SK-N-SH (cell line): Measurements from ENCODE around the gene LETM1. TPM values are rescaled to one million over a fixed set of nuclear protein-coding genes. Genes with fewer than 3 reads are reported as not detected.

ENCODE experiments used
- CTCF ChIA-PET: fragments of 300-600, 350-600 bp; formaldehyde crosslinking; extraction: SDS; loops from one replicate; lab custom pipeline; 2021; lab: Yijun Ruan, JAX
- POLR2A ChIA-PET: fragments of 350-600 bp; sonication (Branson Sonifier 250); formaldehyde crosslinking; extraction: SDS; loops from one replicate; lab custom pipeline; 2020; ENCODE audit warnings: antibody characterized with exemption, inconsistent platforms; lab: Yijun Ruan, JAX
- DNase-seq: peaks from one replicate; pipeline ENCODE4 v3.0.0; 2012
- H2AFZ ChIP-seq: fragments of 200-600 bp; sonication (generic); 2 replicates; pipeline ENCODE4 v1.8.1; 2016; ENCODE audit warnings: antibody characterized with exemption, mild to moderate bottlenecking, low read depth
- H3F3A ChIP-seq: fragments of 200-600 bp; sonication (generic); replicated peaks from 2 replicates; pipeline ENCODE3; 2016; ENCODE audit warnings: antibody characterized with exemption, mild to moderate bottlenecking; ENCODE audit not compliant: insufficient read depth
- H3K27ac ChIP-seq, 2 experiments: fragments of 200-500 bp in 1 of 2; fragments of 200-600 bp in 1 of 2; sonication (Bioruptor generic) in 1 of 2; sonication (generic), shearing (Covaris generic) in 1 of 2; 2 replicates each; pipeline versions ENCODE4 v1.5.1 to v1.6.1; 2014 to 2016; ENCODE audit warnings: low read depth in 2 of 2, inconsistent platforms in 1 of 2, low read length in 1 of 2, mild to moderate bottlenecking in 1 of 2, mixed read lengths in 1 of 2
- H3K27me3 ChIP-seq: fragments of 200-600 bp; sonication (generic), shearing (Covaris generic); 2 replicates; pipeline ENCODE4 v1.6.1; 2016; ENCODE audit warnings: mixed run types; ENCODE audit not compliant: insufficient read depth
- H3K36me3 ChIP-seq, 2 experiments: fragments of 200-500 bp in 1 of 2; fragments of 200-600 bp in 1 of 2; sonication (Bioruptor generic) in 1 of 2; sonication (generic) in 1 of 2; replicated peaks in 1 of 2; 2 replicates each; pipeline versions ENCODE3 to v1.5.1; 2014 to 2016; ENCODE audit warnings: low read length in 1 of 2, mild to moderate bottlenecking in 1 of 2; ENCODE audit not compliant: insufficient read depth in 2 of 2, control insufficient read depth in 1 of 2
- H3K4me1 ChIP-seq, 2 experiments: fragments of 200-500 bp in 1 of 2; fragments of 200-600 bp in 1 of 2; sonication (Bioruptor generic) in 1 of 2; sonication (generic), shearing (Covaris generic) in 1 of 2; 2 replicates each; pipeline versions ENCODE4 v1.5.1 to v1.6.1; 2014 to 2016; ENCODE audit warnings: low read depth in 1 of 2, low read length in 1 of 2, mixed run types in 1 of 2; ENCODE audit not compliant: insufficient read depth in 2 of 2, control insufficient read depth in 1 of 2
- H3K4me2 ChIP-seq: fragments of 200-600 bp; sonication (generic), shearing (Covaris generic); 2 replicates; pipeline ENCODE4 v1.6.1; 2017; ENCODE audit warnings: mixed run types
- H3K4me3 ChIP-seq, 2 experiments: fragments of 200-500 bp in 1 of 2; fragments of 200-600 bp in 1 of 2; sonication (Bioruptor generic) in 1 of 2; sonication (generic), shearing (Covaris generic) in 1 of 2; 2 replicates each; pipeline versions ENCODE4 v1.5.1 to v1.8.1; 2014 to 2016; ENCODE audit warnings: low read depth in 2 of 2, inconsistent platforms in 1 of 2, low read length in 1 of 2, mild to moderate bottlenecking in 1 of 2, mixed read lengths in 1 of 2, moderate library complexity in 1 of 2
- H3K79me2 ChIP-seq: fragments of 200-600 bp; sonication (generic); 2 replicates; pipeline ENCODE4 v1.8.1; 2017; ENCODE audit warnings: mild to moderate bottlenecking; ENCODE audit not compliant: insufficient read depth
- H3K9ac ChIP-seq: fragments of 200-600 bp; sonication (generic); 2 replicates; pipeline ENCODE4 v1.6.1; 2017; ENCODE audit warnings: mixed run types
- H3K9me2 ChIP-seq: fragments of 200-600 bp; sonication (generic); 2 replicates; pipeline ENCODE4 v1.6.1; 2017; ENCODE audit warnings: mixed run types
- H3K9me3 ChIP-seq: fragments of 200-600 bp; sonication (generic); 2 replicates; pipeline ENCODE4 v1.6.1; 2017; ENCODE audit warnings: mixed run types, mild to moderate bottlenecking, moderate library complexity
- H4K20me1 ChIP-seq: fragments of 200-600 bp; sonication (generic); 2 replicates; pipeline ENCODE4 v1.6.1; 2017; ENCODE audit warnings: mild to moderate bottlenecking, mixed run types; ENCODE audit not compliant: insufficient read depth
- CHD2 ChIP-seq: fragments of 150-350 bp; IDR thresholded peaks from 2 replicates; pipeline ENCODE4 v1.6.1; 2018; ENCODE audit warnings: low read length; ENCODE audit not compliant: partially characterized antibody
- ELF1 ChIP-seq: IDR thresholded peaks from 2 replicates; pipeline ENCODE4 v1.4.0; 2012
- EP300 ChIP-seq, 2 experiments: IDR thresholded peaks; 2 replicates each; pipeline versions ENCODE4 v1.4.0 to v1.6.1; 2012; ENCODE audit warnings: borderline replicate concordance in 1 of 2, low read depth in 1 of 2, low read length in 1 of 2
- EZH2phosphoT487 ChIP-seq: fragments of 200-600 bp; sonication (generic); IDR thresholded peaks from 2 replicates; pipeline ENCODE4 v1.6.1; 2017; ENCODE audit warnings: low read depth, mixed run types, mild to moderate bottlenecking, antibody characterized with exemption, moderate library complexity, borderline replicate concordance
- FOXM1 ChIP-seq: IDR thresholded peaks from 2 replicates; pipeline ENCODE4 v1.4.0; 2012; ENCODE audit warnings: low read depth, mild to moderate bottlenecking
- MEF2A ChIP-seq: IDR thresholded peaks from 2 replicates; pipeline ENCODE4 v1.4.0; 2012; ENCODE audit warnings: low read depth, borderline replicate concordance
- NRF1 ChIP-seq: IDR thresholded peaks from 2 replicates; pipeline ENCODE4 v1.6.1; 2012; ENCODE audit warnings: low read depth, mild to moderate bottlenecking, low read length
- RAD21 ChIP-seq: IDR thresholded peaks from 2 replicates; pipeline ENCODE4 v1.6.1; 2012; ENCODE audit warnings: mild to moderate bottlenecking, low read length
- RXRA ChIP-seq: IDR thresholded peaks from 2 replicates; pipeline ENCODE4 v1.4.0; 2012; ENCODE audit warnings: low read depth, mild to moderate bottlenecking, borderline replicate concordance
- SIN3A ChIP-seq: IDR thresholded peaks from 2 replicates; pipeline ENCODE4 v1.6.1; 2012; ENCODE audit warnings: low read depth, mild to moderate bottlenecking, low read length, moderate library complexity, borderline replicate concordance
- SMC3 ChIP-seq: IDR thresholded peaks from 2 replicates; pipeline ENCODE4 v1.6.1; 2012; ENCODE audit warnings: low read depth, low read length, improper control_type of control experiment
- TAF1 ChIP-seq: IDR thresholded peaks from 2 replicates; pipeline ENCODE4 v1.6.1; 2012; ENCODE audit warnings: low read depth, mild to moderate bottlenecking, low read length, moderate library complexity, borderline replicate concordance
- TEAD4 ChIP-seq: IDR thresholded peaks from 2 replicates; pipeline ENCODE4 v1.4.0; 2012; ENCODE audit warnings: mild to moderate bottlenecking, borderline replicate concordance; ENCODE audit not compliant: insufficient read depth
- YY1 ChIP-seq: IDR thresholded peaks from 2 replicates; pipeline ENCODE4 v1.4.0; 2012; ENCODE audit warnings: low read depth, mild to moderate bottlenecking
- WGBS: methylation state at CpG from one replicate; pipeline ENCODE4 v1.1.6; 2017; ENCODE audit warnings: low lambda C conversion rate; 5-methylcytosine and 5-hydroxymethylcytosine counted together
- polyA plus RNA-seq, 3 experiments: library from polyadenylated mRNA; depleted of rRNA; stranded (reverse); fragments of >200 nt; gene quantifications; 2 replicates each; pipeline ENCODE4 v1.2.3, GENCODE V29; 2012
- TF ChIP-seq, protein P1 (sequence below): fragments of 150-350 bp; IDR thresholded peaks from 2 replicates; pipeline ENCODE4 v1.6.1; 2017; ENCODE audit warnings: antibody characterized with exemption, low read length, low read depth, borderline replicate concordance
- TF ChIP-seq, protein P2 (sequence below): IDR thresholded peaks from 2 replicates; pipeline ENCODE4 v1.6.1; 2012; ENCODE audit warnings: mild to moderate bottlenecking, low read depth, low read length, moderate library complexity
- TF ChIP-seq, protein P3 (sequence below): IDR thresholded peaks from 2 replicates; pipeline ENCODE4 v1.4.0; 2012; ENCODE audit warnings: low read depth, borderline replicate concordance
- TF ChIP-seq, protein P4 (sequence below): fragments of 150-350 bp; IDR thresholded peaks from 2 replicates; pipeline ENCODE4 v1.6.1; 2016; ENCODE audit warnings: mild to moderate bottlenecking, low read depth, low read length
- TF ChIP-seq, protein P5 (sequence below): fragments of 200-600 bp; sonication (generic); IDR thresholded peaks from 2 replicates; pipeline ENCODE4 v1.6.1; 2017; ENCODE audit warnings: antibody characterized with exemption, mild to moderate bottlenecking, moderate library complexity
- TF ChIP-seq, protein P6 (sequence below): IDR thresholded peaks from 2 replicates; pipeline ENCODE4; 2012

LETM1 gene
- polyA plus RNA-seq, 1 of the 3 experiments (the other 2 are of a cell fraction) = 25.8 TPM

DNA sequence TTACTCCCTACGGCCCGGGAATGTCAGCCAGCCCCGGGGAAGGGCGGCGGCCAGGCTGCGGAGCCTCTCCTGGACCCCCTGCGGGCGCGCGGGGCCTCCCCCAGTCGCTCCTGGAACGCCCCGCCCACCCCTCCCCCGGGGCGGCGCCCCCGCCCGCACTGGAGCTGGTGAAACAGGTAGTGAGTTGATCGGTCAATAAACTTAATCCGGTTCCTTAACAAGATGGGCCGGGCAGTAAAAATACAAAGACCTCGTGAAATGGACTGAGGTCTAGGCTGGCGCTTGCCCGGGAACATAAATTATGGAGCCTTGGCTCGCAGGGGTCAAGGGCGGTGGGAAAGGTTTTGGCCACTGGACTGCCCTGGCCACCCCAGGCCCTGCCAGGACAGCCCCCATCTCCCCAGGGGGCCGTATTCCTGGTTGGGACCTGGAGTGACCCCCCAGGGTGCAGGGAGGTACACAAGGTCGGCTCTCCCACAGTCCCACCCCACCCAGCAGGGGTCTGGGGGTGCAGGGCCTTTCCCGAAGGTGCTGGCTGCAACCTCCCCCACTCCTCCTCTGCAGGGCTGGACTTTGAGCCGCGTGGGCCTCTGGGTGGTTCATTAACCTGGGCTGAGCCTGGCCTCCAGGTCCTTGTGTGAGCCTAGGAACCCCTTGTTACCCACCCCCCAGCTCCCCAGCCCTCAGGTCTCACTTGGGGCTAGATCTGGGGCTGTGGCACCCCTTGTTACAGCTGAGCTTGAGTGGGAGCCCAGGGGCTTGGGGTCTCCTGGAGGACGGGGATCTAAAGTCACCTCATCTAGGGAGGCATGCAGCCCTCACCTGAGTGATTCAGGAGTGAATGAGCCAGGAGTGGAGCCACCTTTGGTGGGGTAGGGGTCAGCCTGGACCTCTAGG lies 60.4 kb downstream of the LETM1 start:
- no peak overlapping the region for H3K9ac ChIP-seq
- TF ChIP-seq TAF1 (no peak), NRF1 (no peak), MEF2A (no peak), CHD2 (no peak), TEAD4 (no peak), SIN3A (no peak), RXRA (no peak), ELF1 (no peak), EP300 (IDR thresholded peaks at IDR 0.05; ENCODE audit: borderline replicate concordance in 1 of 2, low read depth in 1 of 2, low read length in 1 of 2) (no peak), SMC3 (no peak), EZH2phosphoT487 (no peak), FOXM1 (no peak), RAD21 (no peak), YY1 (no peak)
- TF ChIP-seq, protein P1, sequence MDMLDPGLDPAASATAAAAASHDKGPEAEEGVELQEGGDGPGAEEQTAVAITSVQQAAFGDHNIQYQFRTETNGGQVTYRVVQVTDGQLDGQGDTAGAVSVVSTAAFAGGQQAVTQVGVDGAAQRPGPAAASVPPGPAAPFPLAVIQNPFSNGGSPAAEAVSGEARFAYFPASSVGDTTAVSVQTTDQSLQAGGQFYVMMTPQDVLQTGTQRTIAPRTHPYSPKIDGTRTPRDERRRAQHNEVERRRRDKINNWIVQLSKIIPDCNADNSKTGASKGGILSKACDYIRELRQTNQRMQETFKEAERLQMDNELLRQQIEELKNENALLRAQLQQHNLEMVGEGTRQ = no peak
- TF ChIP-seq, protein P2, sequence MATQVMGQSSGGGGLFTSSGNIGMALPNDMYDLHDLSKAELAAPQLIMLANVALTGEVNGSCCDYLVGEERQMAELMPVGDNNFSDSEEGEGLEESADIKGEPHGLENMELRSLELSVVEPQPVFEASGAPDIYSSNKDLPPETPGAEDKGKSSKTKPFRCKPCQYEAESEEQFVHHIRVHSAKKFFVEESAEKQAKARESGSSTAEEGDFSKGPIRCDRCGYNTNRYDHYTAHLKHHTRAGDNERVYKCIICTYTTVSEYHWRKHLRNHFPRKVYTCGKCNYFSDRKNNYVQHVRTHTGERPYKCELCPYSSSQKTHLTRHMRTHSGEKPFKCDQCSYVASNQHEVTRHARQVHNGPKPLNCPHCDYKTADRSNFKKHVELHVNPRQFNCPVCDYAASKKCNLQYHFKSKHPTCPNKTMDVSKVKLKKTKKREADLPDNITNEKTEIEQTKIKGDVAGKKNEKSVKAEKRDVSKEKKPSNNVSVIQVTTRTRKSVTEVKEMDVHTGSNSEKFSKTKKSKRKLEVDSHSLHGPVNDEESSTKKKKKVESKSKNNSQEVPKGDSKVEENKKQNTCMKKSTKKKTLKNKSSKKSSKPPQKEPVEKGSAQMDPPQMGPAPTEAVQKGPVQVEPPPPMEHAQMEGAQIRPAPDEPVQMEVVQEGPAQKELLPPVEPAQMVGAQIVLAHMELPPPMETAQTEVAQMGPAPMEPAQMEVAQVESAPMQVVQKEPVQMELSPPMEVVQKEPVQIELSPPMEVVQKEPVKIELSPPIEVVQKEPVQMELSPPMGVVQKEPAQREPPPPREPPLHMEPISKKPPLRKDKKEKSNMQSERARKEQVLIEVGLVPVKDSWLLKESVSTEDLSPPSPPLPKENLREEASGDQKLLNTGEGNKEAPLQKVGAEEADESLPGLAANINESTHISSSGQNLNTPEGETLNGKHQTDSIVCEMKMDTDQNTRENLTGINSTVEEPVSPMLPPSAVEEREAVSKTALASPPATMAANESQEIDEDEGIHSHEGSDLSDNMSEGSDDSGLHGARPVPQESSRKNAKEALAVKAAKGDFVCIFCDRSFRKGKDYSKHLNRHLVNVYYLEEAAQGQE = no peak
- TF ChIP-seq, protein P3, sequence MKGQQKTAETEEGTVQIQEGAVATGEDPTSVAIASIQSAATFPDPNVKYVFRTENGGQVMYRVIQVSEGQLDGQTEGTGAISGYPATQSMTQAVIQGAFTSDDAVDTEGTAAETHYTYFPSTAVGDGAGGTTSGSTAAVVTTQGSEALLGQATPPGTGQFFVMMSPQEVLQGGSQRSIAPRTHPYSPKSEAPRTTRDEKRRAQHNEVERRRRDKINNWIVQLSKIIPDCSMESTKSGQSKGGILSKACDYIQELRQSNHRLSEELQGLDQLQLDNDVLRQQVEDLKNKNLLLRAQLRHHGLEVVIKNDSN = no peak
- TF ChIP-seq, protein P4, sequence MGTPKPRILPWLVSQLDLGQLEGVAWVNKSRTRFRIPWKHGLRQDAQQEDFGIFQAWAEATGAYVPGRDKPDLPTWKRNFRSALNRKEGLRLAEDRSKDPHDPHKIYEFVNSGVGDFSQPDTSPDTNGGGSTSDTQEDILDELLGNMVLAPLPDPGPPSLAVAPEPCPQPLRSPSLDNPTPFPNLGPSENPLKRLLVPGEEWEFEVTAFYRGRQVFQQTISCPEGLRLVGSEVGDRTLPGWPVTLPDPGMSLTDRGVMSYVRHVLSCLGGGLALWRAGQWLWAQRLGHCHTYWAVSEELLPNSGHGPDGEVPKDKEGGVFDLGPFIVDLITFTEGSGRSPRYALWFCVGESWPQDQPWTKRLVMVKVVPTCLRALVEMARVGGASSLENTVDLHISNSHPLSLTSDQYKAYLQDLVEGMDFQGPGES = no peak
- TF ChIP-seq, protein P5, sequence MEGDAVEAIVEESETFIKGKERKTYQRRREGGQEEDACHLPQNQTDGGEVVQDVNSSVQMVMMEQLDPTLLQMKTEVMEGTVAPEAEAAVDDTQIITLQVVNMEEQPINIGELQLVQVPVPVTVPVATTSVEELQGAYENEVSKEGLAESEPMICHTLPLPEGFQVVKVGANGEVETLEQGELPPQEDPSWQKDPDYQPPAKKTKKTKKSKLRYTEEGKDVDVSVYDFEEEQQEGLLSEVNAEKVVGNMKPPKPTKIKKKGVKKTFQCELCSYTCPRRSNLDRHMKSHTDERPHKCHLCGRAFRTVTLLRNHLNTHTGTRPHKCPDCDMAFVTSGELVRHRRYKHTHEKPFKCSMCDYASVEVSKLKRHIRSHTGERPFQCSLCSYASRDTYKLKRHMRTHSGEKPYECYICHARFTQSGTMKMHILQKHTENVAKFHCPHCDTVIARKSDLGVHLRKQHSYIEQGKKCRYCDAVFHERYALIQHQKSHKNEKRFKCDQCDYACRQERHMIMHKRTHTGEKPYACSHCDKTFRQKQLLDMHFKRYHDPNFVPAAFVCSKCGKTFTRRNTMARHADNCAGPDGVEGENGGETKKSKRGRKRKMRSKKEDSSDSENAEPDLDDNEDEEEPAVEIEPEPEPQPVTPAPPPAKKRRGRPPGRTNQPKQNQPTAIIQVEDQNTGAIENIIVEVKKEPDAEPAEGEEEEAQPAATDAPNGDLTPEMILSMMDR = no peak
- TF ChIP-seq, protein P6, sequence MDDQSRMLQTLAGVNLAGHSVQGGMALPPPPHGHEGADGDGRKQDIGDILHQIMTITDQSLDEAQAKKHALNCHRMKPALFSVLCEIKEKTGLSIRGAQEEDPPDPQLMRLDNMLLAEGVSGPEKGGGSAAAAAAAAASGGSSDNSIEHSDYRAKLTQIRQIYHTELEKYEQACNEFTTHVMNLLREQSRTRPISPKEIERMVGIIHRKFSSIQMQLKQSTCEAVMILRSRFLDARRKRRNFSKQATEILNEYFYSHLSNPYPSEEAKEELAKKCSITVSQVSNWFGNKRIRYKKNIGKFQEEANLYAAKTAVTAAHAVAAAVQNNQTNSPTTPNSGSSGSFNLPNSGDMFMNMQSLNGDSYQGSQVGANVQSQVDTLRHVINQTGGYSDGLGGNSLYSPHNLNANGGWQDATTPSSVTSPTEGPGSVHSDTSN = no peak
- no peak for DNase-seq
- no peaks in the 10 kb centered on the region for H3K79me2 ChIP-seq
- ChIA-PET CTCF (interaction anchor here (0.6 to 6.4 kb wide), 8 partner anchors 11 to 49 kb away, joined by 3 to 43 read pairs (median 3); no protein-coding TSS in a partner anchor), POLR2A (no interaction called here)
- no peaks in the 10 kb centered on the region for H3F3A ChIP-seq
- no peak overlapping the region for H3K4me2 ChIP-seq
- H3K9me3 ChIP-seq = no peaks in the 10 kb centered on the region
- 30% methylated on average over 16 of the region's 32 CpGs for WGBS
- peaks cover 0 to 3% of the 10 kb centered on the region in 2 experiments; a peak in 1 of 4 replicates for H3K4me1 ChIP-seq
- 0 out of 2 replicates have a peak, but pooled peaks cover 6% of the 10 kb centered on the region for H4K20me1 ChIP-seq
- H3K27me3 ChIP-seq = peaks cover 12% of the 10 kb centered on the region
- no peak overlapping the region for H2AFZ ChIP-seq
- H3K4me3 ChIP-seq = no peak overlapping the region
- no peaks in the 10 kb centered on the region for H3K9me2 ChIP-seq
- no peaks in the 10 kb centered on the region for H3K36me3 ChIP-seq
- H3K27ac ChIP-seq = no peak overlapping the region
